GM12878 (cell line): ENCODE data around the gene NAE1. TPM values are rescaled to one million over a fixed set of nuclear protein-coding genes. Genes with fewer than 3 reads are reported as not detected.

Source experiments
- ATAC-seq: fragments of 200-7000 bp; cut with Tn5 transposase; 3 replicates; pipeline ENCODE4 v1.9.1; 2020; ENCODE audit warnings: mild to moderate bottlenecking, moderate library complexity
- BruUV-seq: library from RNA; stranded (reverse); fragments of 400-500 nt; replicated peaks from 2 replicates; lab custom pipeline; 2021; lab: Mats Ljungman, UMichigan
- CTCF ChIA-PET: fragments of 300-600 bp; sonication (Branson Sonifier 250); formaldehyde crosslinking; extraction: SDS; loops from one replicate; lab custom pipeline; 2021; ENCODE audit warnings: inconsistent platforms; lab: Yijun Ruan, JAX
- POLR2A ChIA-PET: fragments of 350-600 bp; formaldehyde crosslinking; extraction: SDS; loops from one replicate; lab custom pipeline; 2021; ENCODE audit warnings: inconsistent platforms; lab: Charles Lee
- RAD21 ChIA-PET: fragments of 300-600 bp; sonication (Branson Sonifier 250); formaldehyde crosslinking; loops from one replicate; lab custom pipeline; 2023; ENCODE audit warnings: antibody characterized with exemption; ENCODE audit not compliant: unreplicated experiment; lab: Charles Lee
- SMC1A ChIA-PET: fragments of 300-600 bp; sonication (Branson Sonifier 250); formaldehyde crosslinking; loops from one replicate; lab custom pipeline; 2023; ENCODE audit not compliant: unreplicated experiment, uncharacterized antibody; lab: Charles Lee
- DNase-seq: peaks from one replicate; pipeline ENCODE4 v3.0.0-alpha.2; 2011; ENCODE audit warnings: low read depth, low spot score
- FAIRE-seq: peaks from 3 replicates; lab custom pipeline; 2011; peaks lifted over from hg19 to GRCh38; lab: Jason Lieb, UNC
- H2AFZ ChIP-seq: 2 replicates; pipeline ENCODE4 v1.6.0; 2011; ENCODE audit warnings: low read depth, low read length, control low read depth; ENCODE audit not compliant: control insufficient read depth
- H3K27ac ChIP-seq: 2 replicates; pipeline ENCODE4 v1.5.1; 2011; ENCODE audit warnings: control low read depth; ENCODE audit not compliant: control insufficient read depth, insufficient read depth
- H3K27me3 ChIP-seq, 2 experiments: replicated peaks in 1 of 2; 2 replicates each; pipeline versions ENCODE4 v1.6.0 to v1.6.1; 2011; ENCODE audit warnings: low read length in 1 of 2; ENCODE audit not compliant: control insufficient read depth in 2 of 2, insufficient read depth in 2 of 2
- H3K36me3 ChIP-seq, 2 experiments: 2 replicates each; pipeline ENCODE4 v1.5.1; 2011; ENCODE audit warnings: low read length in 1 of 2; ENCODE audit not compliant: control insufficient read depth in 2 of 2, insufficient read depth in 2 of 2
- H3K4me1 ChIP-seq: 2 replicates; pipeline ENCODE4 v1.6.1; 2011; ENCODE audit warnings: mild to moderate bottlenecking, low read length, moderate library complexity, mixed read lengths; ENCODE audit not compliant: control insufficient read depth, insufficient read depth
- H3K4me2 ChIP-seq: 2 replicates; pipeline ENCODE4 v1.6.0; 2011; ENCODE audit warnings: control low read depth; ENCODE audit not compliant: control insufficient read depth, insufficient read depth
- H3K4me3 ChIP-seq: fragments of 200-600 bp; sonication (generic); 2 replicates; pipeline ENCODE4 v1.5.1; 2016
- H3K79me2 ChIP-seq: 2 replicates; pipeline ENCODE4 v1.6.0; 2011; ENCODE audit warnings: low read length; ENCODE audit not compliant: control insufficient read depth, insufficient read depth
- H3K9ac ChIP-seq: 2 replicates; pipeline ENCODE4 v1.8.0; 2011; ENCODE audit warnings: low read length, control low read depth, mixed read lengths; ENCODE audit not compliant: control insufficient read depth, insufficient read depth
- H3K9me3 ChIP-seq: replicated peaks from 3 replicates; pipeline ENCODE4 v1.5.1; 2011; ENCODE audit warnings: mild to moderate bottlenecking, low read length; ENCODE audit not compliant: control insufficient read depth, insufficient read depth
- H4K20me1 ChIP-seq: 2 replicates; pipeline ENCODE4 v1.6.0; 2011; ENCODE audit not compliant: control insufficient read depth, insufficient read depth
- BCLAF1 ChIP-seq: fragments of 450-650 bp; IDR thresholded peaks from 2 replicates; pipeline ENCODE4 v1.6.1; 2017; ENCODE audit warnings: antibody characterized with exemption, mild to moderate bottlenecking, moderate library complexity
- CTCF ChIP-seq, 3 experiments: IDR thresholded peaks in 2 of 3; conservative IDR thresholded peaks in 1 of 3; 2 replicates each; pipeline ENCODE4 v1.5.1; 2011; ENCODE audit warnings: low read depth in 3 of 3, low read length in 3 of 3, mild to moderate bottlenecking in 3 of 3, control low read depth in 2 of 3, moderate library complexity in 2 of 3, inconsistent platforms in 1 of 3, mixed read lengths in 1 of 3; ENCODE audit not compliant: control insufficient read depth in 2 of 3, insufficient read depth in 1 of 3; ENCODE audit errors: extremely low read depth in 1 of 3
- E4F1 ChIP-seq: fragments of 450-650 bp; IDR thresholded peaks from 2 replicates; pipeline ENCODE4 v1.6.1; 2018; ENCODE audit warnings: borderline replicate concordance, mild to moderate bottlenecking; ENCODE audit not compliant: partially characterized antibody
- FOS ChIP-seq: IDR thresholded peaks from 3 replicates; pipeline ENCODE4 v1.6.1; 2011; ENCODE audit warnings: borderline replicate concordance; ENCODE audit not compliant: insufficient read length; ENCODE audit errors: extremely low read depth
- IKZF1 ChIP-seq: fragments of 450-650 bp; conservative IDR thresholded peaks from 2 replicates; pipeline ENCODE4 v1.6.1; 2017; ENCODE audit warnings: antibody characterized with exemption, mild to moderate bottlenecking
- IRF5 ChIP-seq: fragments of 450-650 bp; IDR thresholded peaks from 2 replicates; pipeline ENCODE4 v1.6.1; 2017; ENCODE audit warnings: borderline replicate concordance
- NR2F1 ChIP-seq: fragments of 450-650 bp; conservative IDR thresholded peaks from 2 replicates; pipeline ENCODE4 v1.6.1; 2017; ENCODE audit warnings: mild to moderate bottlenecking
- NRF1 ChIP-seq: conservative IDR thresholded peaks from 2 replicates; pipeline ENCODE4 v1.6.1; 2011; ENCODE audit warnings: mild to moderate bottlenecking, low read depth, low read length, improper control_type of control experiment
- STAT1 ChIP-seq: fragments of 450-650 bp; conservative IDR thresholded peaks from 2 replicates; pipeline ENCODE4 v1.6.1; 2014; ENCODE audit warnings: antibody characterized with exemption, mild to moderate bottlenecking
- TARDBP ChIP-seq: IDR thresholded peaks from 2 replicates; pipeline ENCODE4 v1.6.1; 2016; ENCODE audit warnings: borderline replicate concordance
- ZNF24 ChIP-seq: fragments of 450-650 bp; IDR thresholded peaks from 2 replicates; pipeline ENCODE4 v1.6.1; 2017; ENCODE audit warnings: antibody characterized with exemption, mild to moderate bottlenecking
- whole genome bisulfite sequencing: methylation state at CpG from one replicate; pipeline ENCODE4 v1.1.6; 2016; ENCODE audit warnings: low lambda C conversion rate; ENCODE audit not compliant: insufficient replicate concordance, insufficient coverage; ENCODE audit errors: missing lambda C conversion rate; 5-methylcytosine and 5-hydroxymethylcytosine counted together
- in situ Hi-C: fragments of 300-500 bp; cut with MboI; formaldehyde crosslinking; loops from 9 replicates; pipeline ENCODE4 v1.14.3; 2018; ENCODE audit warnings: mixed read lengths
- intact Hi-C: fragments of 100-400 bp; cut with micrococcal nuclease; formaldehyde crosslinking; loops from one replicate; pipeline ENCODE4 v1.14.2; 2022; ENCODE audit not compliant: unreplicated experiment
- polyA plus RNA-seq, 11 experiments: library from polyadenylated mRNA; depleted of rRNA in 4 of 11; unstranded in 6 of 11; stranded (reverse) in 5 of 11; fragments of >200 nt; fragmentation: Nextera tagmentation in 4 of 11; fragmentation: Illumina TruSeq in 1 of 11; extraction: Ambion mirVana in 4 of 11; extraction: Trizol in 1 of 11; gene quantifications; 1 replicate in 1 of 11; 2 replicates in 10 of 11; pipeline versions ENCODE4 v1.2.1 to v1.2.3, GENCODE V29; 2011 to 2016; ENCODE audit warnings: inconsistent platforms in 2 of 11, missing spikeins in 2 of 11, low read depth in 1 of 11
- total RNA-seq, 4 experiments: library from RNA; depleted of rRNA in 3 of 4; stranded (reverse); fragments of >200 nt in 3 of 4; fragmentation: Illumina TruSeq in 1 of 4; extraction: Trizol in 1 of 4; gene quantifications; 2 replicates each; pipeline versions ENCODE4 v1.2.1 to v1.2.3, GENCODE V29; 2013 to 2021

Gene NAE1
- total and polyA plus RNA-seq, 10 of the 15 experiments (the other 5 are each of a cell fraction or from before 2014, with no cell fraction given), result 58.7 to 106 (median 78.7) TPM

- H3K79me2 ChIP-seq, result no peaks in the 10 kb centered on the region
- intact Hi-C loops, result no loop called here
- H3K4me2 ChIP-seq, result no peak overlapping the region
- H3K27ac ChIP-seq, result no peak overlapping the region
- TF ChIP-seq IKZF1 (no peak), NRF1 (no peak), NR2F1 (no peak), IRF5 (no peak), STAT1 (no peak), TARDBP (no peak), FOS (no peak), CTCF (IDR thresholded peaks at IDR 0.05 in 2 of 3, conservative IDR thresholded peaks at IDR 0.05 in 1 of 3; ENCODE audit: control insufficient read depth in 2 of 3, extremely low read depth in 1 of 3, insufficient read depth in 1 of 3, low read depth in 3 of 3, low read length in 3 of 3) (no peak), BCLAF1 (no peak), ZNF24 (no peak), E4F1 (no peak)
- CTCF ChIA-PET, result interaction anchor here (1.3 to 10.4 kb wide), 2 partner anchors 14 to 23 kb away, joined by 4 to 73 read pairs; partner anchors contain the start of gene NAE1
- POLR2A ChIA-PET, result no interaction called here
- DNase-seq (no peak), FAIRE-seq (no peak), ATAC-seq (no peak)
- SMC1A ChIA-PET, result no interaction called here
- peaks cover 5% of the 10 kb centered on the region; the same call in 1 of the 2 replicates for H3K4me1 ChIP-seq
- no TSS peak for BruUV-seq
- in situ Hi-C loops, result no loop called here
- H3K4me3 ChIP-seq, result no peak overlapping the region
- H2AFZ ChIP-seq, result no peak overlapping the region
- RAD21 ChIA-PET, result interaction anchor here (0.9 kb wide), 1 partner anchor 15 kb away, joined by 3 read pairs; no protein-coding TSS in a partner anchor
- no peaks in the 10 kb centered on the region for H3K9me3 ChIP-seq
- no peak overlapping the region for H3K9ac ChIP-seq
- 29% methylated on average over 15 of the region's 15 CpGs for WGBS
- H3K36me3 ChIP-seq, result no peaks in the 10 kb centered on the region
- no peaks in the 10 kb centered on the region for H3K27me3 ChIP-seq
- H4K20me1 ChIP-seq, result no peaks in the 10 kb centered on the region
These were observed 22.7 kb upstream of the NAE1 start for GRCh38 chr16:66853261-66854139.
